Lower leg skin (tissue), 4 donors: Measurements from ENCODE around the gene CTNNA2. TPM values are rescaled to one million over a fixed set of nuclear protein-coding genes. Genes with fewer than 3 reads are reported as not detected.

Experiments
- DNase-seq, 2 donors: peaks; one replicate each; pipeline ENCODE4 v3.0.0-alpha.2; 2019; ENCODE audit warnings: low spot score in 2 of 2
- H3K4me3 ChIP-seq: fragments of 200-600 bp; sonication (generic); 2 replicates; pipeline ENCODE4 v1.5.1; 2017; ENCODE audit warnings: mild to moderate bottlenecking, low read depth; ENCODE audit not compliant: poor library complexity, severe bottlenecking
- POLR2A ChIP-seq, 2 donors: fragments of 450-650 bp; IDR thresholded peaks; one replicate each; pipeline ENCODE4 v1.6.1; 2016 to 2017; ENCODE audit warnings: antibody characterized with exemption in 2 of 2, mild to moderate bottlenecking in 1 of 2, moderate library complexity in 1 of 2
- WGBS, 2 donors: methylation state at CpG; one replicate each; pipeline ENCODE4 v1.1.5; 2018; 5-methylcytosine and 5-hydroxymethylcytosine counted together
- intact Hi-C: fragments of 100-400 bp; cut with DNase I; formaldehyde crosslinking; loops from one replicate; pipeline ENCODE4 v1.15.0; 2023; ENCODE audit warnings: low total_unique reads
- total RNA-seq, 4 donors: library from RNA; depleted of rRNA; stranded (reverse); fragments of >200 nt; gene quantifications; one replicate each; pipeline ENCODE4 v1.1.0, GENCODE V29; 2016
- TF ChIP-seq, protein P1 (sequence below), 3 donors: fragments of 450-650 bp; IDR thresholded peaks; one replicate each; pipeline ENCODE4 v1.5.1; 2016; ENCODE audit warnings: antibody characterized with exemption in 3 of 3, mild to moderate bottlenecking in 3 of 3, moderate library complexity in 2 of 3

Gene CTNNA2
- total RNA-seq, 4 donors from 2014 or later, result not detected

DNA sequence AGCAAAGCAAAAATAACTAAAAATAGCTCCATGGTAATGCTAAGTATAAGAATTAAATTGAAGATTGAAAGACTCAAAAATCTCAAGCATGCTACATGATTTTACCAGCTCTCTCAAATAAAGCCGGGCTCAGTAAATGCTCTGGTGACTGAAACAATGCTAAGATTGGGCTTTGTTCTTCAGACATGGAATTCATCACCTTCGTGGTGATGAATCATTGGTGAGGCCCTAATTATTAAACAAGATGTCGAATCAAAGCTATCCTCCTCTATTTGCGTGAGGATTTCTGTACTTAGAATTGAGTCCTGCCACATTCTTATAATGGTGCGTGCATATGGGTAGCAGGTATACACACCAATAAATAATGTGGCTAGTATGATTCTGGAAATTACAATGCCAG, 850.5 kb downstream of the CTNNA2 start:
- 59 to 66% methylated on average over 5 of the region's 5 CpGs for WGBS, 2 donors
- TF ChIP-seq, protein P1, sequence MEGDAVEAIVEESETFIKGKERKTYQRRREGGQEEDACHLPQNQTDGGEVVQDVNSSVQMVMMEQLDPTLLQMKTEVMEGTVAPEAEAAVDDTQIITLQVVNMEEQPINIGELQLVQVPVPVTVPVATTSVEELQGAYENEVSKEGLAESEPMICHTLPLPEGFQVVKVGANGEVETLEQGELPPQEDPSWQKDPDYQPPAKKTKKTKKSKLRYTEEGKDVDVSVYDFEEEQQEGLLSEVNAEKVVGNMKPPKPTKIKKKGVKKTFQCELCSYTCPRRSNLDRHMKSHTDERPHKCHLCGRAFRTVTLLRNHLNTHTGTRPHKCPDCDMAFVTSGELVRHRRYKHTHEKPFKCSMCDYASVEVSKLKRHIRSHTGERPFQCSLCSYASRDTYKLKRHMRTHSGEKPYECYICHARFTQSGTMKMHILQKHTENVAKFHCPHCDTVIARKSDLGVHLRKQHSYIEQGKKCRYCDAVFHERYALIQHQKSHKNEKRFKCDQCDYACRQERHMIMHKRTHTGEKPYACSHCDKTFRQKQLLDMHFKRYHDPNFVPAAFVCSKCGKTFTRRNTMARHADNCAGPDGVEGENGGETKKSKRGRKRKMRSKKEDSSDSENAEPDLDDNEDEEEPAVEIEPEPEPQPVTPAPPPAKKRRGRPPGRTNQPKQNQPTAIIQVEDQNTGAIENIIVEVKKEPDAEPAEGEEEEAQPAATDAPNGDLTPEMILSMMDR (IDR thresholded peaks at IDR 0.05), result no peak
- no peak for TF ChIP-seq POLR2A (IDR thresholded peaks at IDR 0.05)
- intact Hi-C loops, result no loop called here
- H3K4me3 ChIP-seq, result no peak overlapping the region
- no peak for DNase-seq

DNA sequence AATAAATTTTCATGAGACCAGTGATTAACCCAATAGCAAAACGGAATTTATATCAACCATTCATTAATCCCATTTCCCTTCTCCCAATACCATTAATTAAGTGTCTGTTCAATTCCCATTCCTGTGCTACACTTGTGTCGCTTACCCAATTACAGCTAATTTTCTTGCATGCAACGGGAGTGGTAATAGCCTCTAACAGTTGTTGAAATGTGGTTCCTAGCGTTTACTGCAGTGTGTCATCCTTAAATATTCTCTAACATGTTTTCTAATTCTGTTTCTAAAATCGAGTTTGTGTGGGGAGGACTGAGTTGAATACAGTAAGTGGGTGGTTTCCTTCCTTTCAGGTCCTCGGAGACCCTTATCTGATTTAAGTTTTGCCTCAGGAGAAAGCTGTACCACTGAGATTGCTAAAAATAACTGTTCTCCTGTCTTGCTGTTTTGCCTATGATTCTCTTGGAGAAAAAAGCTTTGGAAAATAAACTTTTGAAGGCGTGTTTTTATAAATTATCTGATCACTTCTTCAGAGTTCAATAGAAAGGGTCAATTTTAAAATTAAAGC, 851.0 kb downstream of the CTNNA2 start:
- no peak for DNase-seq
- H3K4me3 ChIP-seq, result no peak overlapping the region
- 13 to 18% methylated on average over 7 of the region's 7 CpGs for WGBS, 2 donors
- TF ChIP-seq, protein P1 (IDR thresholded peaks at IDR 0.05), result no peak
- TF ChIP-seq POLR2A (IDR thresholded peaks at IDR 0.05), result no peak
- intact Hi-C loops, result no loop called here

DNA sequence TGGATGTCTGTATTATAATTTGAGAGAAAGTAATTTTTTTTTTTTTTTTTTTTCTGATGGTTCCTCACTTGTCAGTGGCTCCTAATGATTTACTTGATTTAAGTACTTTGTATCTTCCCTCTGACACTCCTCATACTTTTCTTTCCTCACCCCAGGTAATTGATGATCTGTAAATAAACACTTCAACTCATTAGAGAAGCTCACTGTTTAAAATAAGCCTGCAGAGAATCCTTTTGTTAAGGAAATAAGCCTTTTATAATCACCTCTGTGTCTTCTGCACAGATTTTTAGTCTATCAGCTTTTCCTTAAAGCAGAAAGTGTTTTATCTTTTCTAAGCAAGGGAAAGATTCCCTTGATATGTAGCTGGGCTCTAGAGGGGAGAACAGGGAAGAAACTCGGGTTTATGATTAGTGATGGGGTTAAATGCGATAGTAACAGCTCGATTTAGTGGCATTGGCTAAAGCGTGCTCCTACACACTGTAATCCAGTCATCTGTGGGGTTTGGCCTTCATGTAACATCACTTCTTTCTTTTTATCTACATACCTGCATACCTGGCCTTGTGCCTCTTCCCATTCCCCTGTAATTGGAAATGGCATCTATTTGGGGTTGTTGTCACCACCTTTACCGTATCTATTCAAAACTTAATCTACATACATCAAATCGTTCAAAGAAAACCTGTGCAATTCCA, 851.8 kb downstream of the CTNNA2 start:
- H3K4me3 ChIP-seq, result no peak overlapping the region
- no peak for DNase-seq
- 72% methylated on average over 6 of the region's 6 CpGs for WGBS, 2 donors
- intact Hi-C loops, result no loop called here
- TF ChIP-seq POLR2A (IDR thresholded peaks at IDR 0.05), result no peak
- TF ChIP-seq, protein P1 (IDR thresholded peaks at IDR 0.05), result no peak

DNA sequence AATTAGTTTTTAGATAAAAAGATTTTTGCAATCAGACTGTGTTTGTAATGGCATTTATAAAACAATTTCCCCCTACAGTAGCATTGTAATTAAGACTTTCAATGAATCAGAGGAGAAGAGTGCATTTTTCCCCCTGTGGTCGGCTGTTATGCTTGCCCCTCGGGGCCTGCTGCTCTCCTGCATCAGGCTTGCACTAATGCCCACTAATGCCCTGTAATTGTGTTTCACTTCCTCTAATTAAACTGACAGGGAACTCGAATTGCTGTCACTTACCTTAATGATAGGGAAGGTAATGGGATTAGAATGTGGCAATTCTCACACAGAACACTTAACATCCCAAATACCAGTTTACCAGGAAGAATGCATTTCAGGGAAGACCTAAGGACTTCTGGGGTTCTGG, 852.9 kb downstream of the CTNNA2 start:
- DNase-seq, result no peak
- TF ChIP-seq, protein P1 (IDR thresholded peaks at IDR 0.05), result no peak
- TF ChIP-seq POLR2A (IDR thresholded peaks at IDR 0.05), result no peak
- no peak overlapping the region for H3K4me3 ChIP-seq
- intact Hi-C loops, result no loop called here
- 39 to 56% methylated on average over 3 of the region's 3 CpGs for WGBS, 2 donors

DNA sequence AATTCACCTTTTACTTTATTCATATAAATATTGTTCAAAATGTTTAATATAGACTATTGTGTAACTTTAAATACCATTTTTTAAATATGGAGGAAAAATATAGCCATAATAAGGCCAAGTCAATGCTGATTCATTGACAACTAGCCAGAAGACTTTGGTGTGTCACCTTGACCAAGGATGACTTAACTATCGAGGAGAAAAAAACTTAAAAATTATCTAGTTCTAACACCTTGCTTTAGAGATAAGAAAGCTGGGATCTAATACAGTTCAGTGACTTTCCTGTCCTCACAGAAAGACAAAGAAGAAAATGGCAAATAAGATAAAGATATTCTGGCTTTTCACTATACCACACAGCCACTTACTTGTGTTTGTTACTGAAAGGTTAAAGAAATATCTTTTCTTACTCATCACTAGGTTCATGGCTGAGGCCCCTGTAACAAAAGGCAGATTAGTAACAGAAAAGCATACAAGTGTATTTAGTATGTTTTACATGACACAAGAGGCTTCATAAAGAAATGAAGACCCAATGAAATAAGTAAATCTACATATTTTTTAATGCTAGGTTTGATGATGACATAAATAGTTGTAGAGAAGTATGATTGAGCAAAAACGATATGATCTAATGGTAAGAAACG, 857.6 kb downstream of the CTNNA2 start:
- DNase-seq, result no peak
- H3K4me3 ChIP-seq, result no peak overlapping the region
- 78 to 83% methylated on average over 3 of the region's 3 CpGs for WGBS, 2 donors
- TF ChIP-seq POLR2A (IDR thresholded peaks at IDR 0.05), result no peak
- TF ChIP-seq, protein P1 (IDR thresholded peaks at IDR 0.05), result no peak
- intact Hi-C loops, result no loop called here
